ENCODE results near the gene ICA1L. TPM values are rescaled to one million over a fixed set of nuclear protein-coding genes. Genes with fewer than 3 reads are reported as not detected.

ICA1L gene
- polyA plus RNA-seq, 1 of the 3 experiments (the other 2 are of a cell fraction): 3.7 TPM

- TF ChIP-seq, protein P1, sequence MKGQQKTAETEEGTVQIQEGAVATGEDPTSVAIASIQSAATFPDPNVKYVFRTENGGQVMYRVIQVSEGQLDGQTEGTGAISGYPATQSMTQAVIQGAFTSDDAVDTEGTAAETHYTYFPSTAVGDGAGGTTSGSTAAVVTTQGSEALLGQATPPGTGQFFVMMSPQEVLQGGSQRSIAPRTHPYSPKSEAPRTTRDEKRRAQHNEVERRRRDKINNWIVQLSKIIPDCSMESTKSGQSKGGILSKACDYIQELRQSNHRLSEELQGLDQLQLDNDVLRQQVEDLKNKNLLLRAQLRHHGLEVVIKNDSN (IDR thresholded peaks at IDR 0.05; ENCODE audit: borderline replicate concordance, low read depth): no peak
- no peak for TF ChIP-seq FOXJ3 (CRISPR knock-in tag; IDR thresholded peaks at IDR 0.05)
- TF ChIP-seq NRF1 (IDR thresholded peaks at IDR 0.05; ENCODE audit: low read depth, low read length): no peak
- TF ChIP-seq, protein P2, sequence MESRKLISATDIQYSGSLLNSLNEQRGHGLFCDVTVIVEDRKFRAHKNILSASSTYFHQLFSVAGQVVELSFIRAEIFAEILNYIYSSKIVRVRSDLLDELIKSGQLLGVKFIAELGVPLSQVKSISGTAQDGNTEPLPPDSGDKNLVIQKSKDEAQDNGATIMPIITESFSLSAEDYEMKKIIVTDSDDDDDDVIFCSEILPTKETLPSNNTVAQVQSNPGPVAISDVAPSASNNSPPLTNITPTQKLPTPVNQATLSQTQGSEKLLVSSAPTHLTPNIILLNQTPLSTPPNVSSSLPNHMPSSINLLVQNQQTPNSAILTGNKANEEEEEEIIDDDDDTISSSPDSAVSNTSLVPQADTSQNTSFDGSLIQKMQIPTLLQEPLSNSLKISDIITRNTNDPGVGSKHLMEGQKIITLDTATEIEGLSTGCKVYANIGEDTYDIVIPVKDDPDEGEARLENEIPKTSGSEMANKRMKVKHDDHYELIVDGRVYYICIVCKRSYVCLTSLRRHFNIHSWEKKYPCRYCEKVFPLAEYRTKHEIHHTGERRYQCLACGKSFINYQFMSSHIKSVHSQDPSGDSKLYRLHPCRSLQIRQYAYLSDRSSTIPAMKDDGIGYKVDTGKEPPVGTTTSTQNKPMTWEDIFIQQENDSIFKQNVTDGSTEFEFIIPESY (IDR thresholded peaks at IDR 0.05; ENCODE audit: borderline replicate concordance, low read depth): no peak
These were observed 115.0 kb downstream of the ICA1L start (continued) for GRCh38 chr2:202756598-202756997.

DNA sequence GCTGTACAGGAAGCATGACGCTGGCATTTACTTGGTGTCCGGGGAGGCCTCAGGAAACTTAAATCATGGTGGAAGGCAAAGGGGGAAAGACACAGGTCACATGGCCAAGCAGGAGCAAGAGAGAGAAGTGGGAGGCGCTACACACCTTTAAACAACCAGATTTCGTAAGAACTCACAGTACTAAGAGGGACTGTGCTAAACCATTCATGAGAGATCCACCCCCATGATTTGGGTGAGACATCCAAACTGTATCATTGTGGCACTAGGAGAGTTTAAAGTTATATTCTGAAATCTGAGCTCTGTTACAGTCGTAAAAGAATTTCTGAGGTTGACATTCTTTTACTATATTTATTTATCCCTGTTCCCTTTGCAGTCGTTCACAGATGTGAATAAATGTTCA is 116.6 kb downstream of the ICA1L start:
- DNase-seq: no peak
- H3F3A ChIP-seq (replicated peaks; ENCODE audit: insufficient read depth): no peaks in the 10 kb centered on the region
- H3K79me2 ChIP-seq (ENCODE audit: insufficient read depth): no peaks in the 10 kb centered on the region
- no peaks in the 10 kb centered on the region for H3K9me2 ChIP-seq
- TF ChIP-seq RFX5 (IDR thresholded peaks at IDR 0.05; ENCODE audit: low read length) (no peak), RXRA (IDR thresholded peaks at IDR 0.05; ENCODE audit: borderline replicate concordance, low read depth) (no peak), NFIC (IDR thresholded peaks at IDR 0.05; ENCODE audit: borderline replicate concordance) (no peak), ELF1 (IDR thresholded peaks at IDR 0.05) (no peak), USF2 (IDR thresholded peaks at IDR 0.05; ENCODE audit: borderline replicate concordance, low read depth, low read length) (no peak), SMC3 (IDR thresholded peaks at IDR 0.05; ENCODE audit: low read depth, low read length) (no peak), TAF1 (IDR thresholded peaks at IDR 0.05; ENCODE audit: borderline replicate concordance, low read depth, low read length) (no peak), NRF1 (IDR thresholded peaks at IDR 0.05; ENCODE audit: low read depth, low read length) (no peak)
- TF ChIP-seq, protein P3, sequence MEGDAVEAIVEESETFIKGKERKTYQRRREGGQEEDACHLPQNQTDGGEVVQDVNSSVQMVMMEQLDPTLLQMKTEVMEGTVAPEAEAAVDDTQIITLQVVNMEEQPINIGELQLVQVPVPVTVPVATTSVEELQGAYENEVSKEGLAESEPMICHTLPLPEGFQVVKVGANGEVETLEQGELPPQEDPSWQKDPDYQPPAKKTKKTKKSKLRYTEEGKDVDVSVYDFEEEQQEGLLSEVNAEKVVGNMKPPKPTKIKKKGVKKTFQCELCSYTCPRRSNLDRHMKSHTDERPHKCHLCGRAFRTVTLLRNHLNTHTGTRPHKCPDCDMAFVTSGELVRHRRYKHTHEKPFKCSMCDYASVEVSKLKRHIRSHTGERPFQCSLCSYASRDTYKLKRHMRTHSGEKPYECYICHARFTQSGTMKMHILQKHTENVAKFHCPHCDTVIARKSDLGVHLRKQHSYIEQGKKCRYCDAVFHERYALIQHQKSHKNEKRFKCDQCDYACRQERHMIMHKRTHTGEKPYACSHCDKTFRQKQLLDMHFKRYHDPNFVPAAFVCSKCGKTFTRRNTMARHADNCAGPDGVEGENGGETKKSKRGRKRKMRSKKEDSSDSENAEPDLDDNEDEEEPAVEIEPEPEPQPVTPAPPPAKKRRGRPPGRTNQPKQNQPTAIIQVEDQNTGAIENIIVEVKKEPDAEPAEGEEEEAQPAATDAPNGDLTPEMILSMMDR (IDR thresholded peaks at IDR 0.05): no peak
- H3K27me3 ChIP-seq (ENCODE audit: insufficient read depth): no peaks in the 10 kb centered on the region
- no peaks in the 10 kb centered on the region for H3K9me3 ChIP-seq
- ChIA-PET POLR2A (no interaction called here), CTCF (no interaction called here)
- H3K36me3 ChIP-seq (replicated peaks in 1 of 2; ENCODE audit: control insufficient read depth in 1 of 2, insufficient read depth in 2 of 2, low read length in 1 of 2): peaks cover 14 to 15% of the 10 kb centered on the region in 2 experiments
- H3K27ac ChIP-seq (ENCODE audit: low read depth in 2 of 2, low read length in 1 of 2): no peak overlapping the region
- H4K20me1 ChIP-seq (ENCODE audit: insufficient read depth): no peaks in the 10 kb centered on the region
- no peak overlapping the region for H3K9ac ChIP-seq
- no peaks in the 10 kb centered on the region for H3K4me1 ChIP-seq (ENCODE audit: control insufficient read depth in 1 of 2, insufficient read depth in 2 of 2, low read depth in 1 of 2, low read length in 1 of 2)
- no peak overlapping the region for H3K4me3 ChIP-seq (ENCODE audit: low read depth in 2 of 2, low read length in 1 of 2)
- WGBS (ENCODE audit: low lambda C conversion rate): 92% methylated on average over 6 of the region's 6 CpGs
- H2AFZ ChIP-seq (ENCODE audit: low read depth): no peak overlapping the region
- no peak overlapping the region for H3K4me2 ChIP-seq
